ENCODE results near the gene TBXAS1. TPM values are rescaled to one million over a fixed set of nuclear protein-coding genes. Genes with fewer than 3 reads are reported as not detected.

TBXAS1 gene
- total and polyA plus RNA-seq, 2 donors (not counting 3 experiments of a cell fraction or from before 2014, with no cell fraction given) = 2.1 to 4.3 TPM

DNA sequence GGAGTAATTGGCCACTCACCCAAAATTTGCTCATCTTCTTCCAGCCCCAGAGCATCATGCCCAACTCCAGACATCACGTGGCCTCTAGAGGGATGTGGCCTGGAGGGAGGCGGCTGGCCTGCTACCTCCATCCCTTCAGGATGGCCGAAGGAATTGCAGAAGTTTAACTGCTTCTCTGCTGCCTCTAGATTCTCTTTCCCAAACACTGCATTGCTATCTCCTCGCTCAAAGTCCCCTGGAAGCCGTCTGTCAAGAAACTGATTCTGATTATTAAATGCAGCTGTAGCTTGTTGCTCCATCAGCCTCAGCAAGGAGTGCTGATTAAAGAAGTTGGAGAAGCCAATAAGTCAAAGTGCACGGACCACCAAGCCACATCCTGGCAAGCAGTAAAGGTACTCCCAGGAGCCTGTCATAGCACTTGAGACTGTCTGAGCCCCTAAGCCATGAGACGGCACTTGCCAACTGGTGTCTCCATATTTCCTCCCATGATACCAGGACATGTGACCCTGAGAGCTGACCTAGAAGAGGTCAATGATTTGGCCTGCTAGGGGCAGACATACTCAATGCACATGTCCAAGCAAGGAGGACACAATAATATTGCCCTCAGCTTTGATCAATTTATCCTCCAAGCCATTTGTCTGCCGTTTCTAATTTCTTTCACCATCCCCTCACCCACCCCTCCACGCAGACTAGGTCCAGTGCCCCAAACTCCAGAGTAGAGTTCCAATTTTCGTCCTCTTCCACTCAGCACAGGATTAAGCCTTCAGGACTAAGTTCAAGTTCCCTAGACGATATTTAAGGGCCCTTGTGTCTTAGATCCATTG is 84.2 kb downstream of the TBXAS1 start:
- no peak for FAIRE-seq
- Histone ChIP-seq H3K9me3 (replicated peaks; ENCODE audit: control insufficient read depth, insufficient read depth, low read length) (no peaks in the 10 kb centered on the region), H2AFZ (ENCODE audit: low read depth, low read length) (no peak overlapping the region), H3K4me1 (ENCODE audit: control insufficient read depth, extremely low read depth, insufficient read depth, low read length) (peaks cover 35% of the 10 kb centered on the region), H3K36me3 (ENCODE audit: control insufficient read depth in 2 of 2, extremely low read depth in 1 of 2, insufficient read depth in 2 of 2, low read length in 2 of 2) (no peaks in the 10 kb centered on the region), H3K4me2 (ENCODE audit: insufficient read depth, low read length) (no peak overlapping the region), H3K9me1 (replicated peaks; ENCODE audit: control insufficient read depth, extremely low read depth, insufficient read depth, low read length) (no peaks in the 10 kb centered on the region), H3K27ac (ENCODE audit: insufficient read depth, low read depth, low read length) (no peak overlapping the region), H3K27me3 (ENCODE audit: control insufficient read depth in 2 of 2, insufficient read depth in 2 of 2, low read length in 2 of 2) (no peaks in the 10 kb centered on the region), H3K79me2 (ENCODE audit: control insufficient read depth, insufficient read depth, low read length) (no peaks in the 10 kb centered on the region), H3K9ac (replicated peaks; ENCODE audit: extremely low read depth, insufficient read depth, low read length) (no peak overlapping the region), H3K4me3 (replicated peaks in 1 of 3; ENCODE audit: insufficient read depth in 1 of 3, low read depth in 1 of 3, low read length in 3 of 3) (no peak overlapping the region), H4K20me1 (replicated peaks; ENCODE audit: control insufficient read depth, extremely low read depth, insufficient read depth, low read length) (no peaks in the 10 kb centered on the region)
- DNase-seq (ENCODE audit: low read depth, low spot score) = no peak
- ChIA-PET POLR2A (no interaction called here), CTCF (interaction anchor here (1.3 kb wide), 1 partner anchor 12 kb away, joined by 5 read pairs; no protein-coding TSS in a partner anchor)
- TF ChIP-seq JUN (IDR thresholded peaks at IDR 0.05; ENCODE audit: borderline replicate concordance, insufficient read depth, insufficient read length, low read depth) = no peak
- TF ChIP-seq EZH2 (IDR thresholded peaks at IDR 0.05; ENCODE audit: borderline replicate concordance, low read depth, low read length, severe bottlenecking) = no peak
- BruUV-seq (replicated peaks) = no TSS peak
- dilution Hi-C loops (cut with MboI; ENCODE audit: extremely low pct_ligation_motif_present, low sequenced_read_pairs) (no loop called here), intact Hi-C loops (cut with micrococcal nuclease) (no loop called here)

DNA sequence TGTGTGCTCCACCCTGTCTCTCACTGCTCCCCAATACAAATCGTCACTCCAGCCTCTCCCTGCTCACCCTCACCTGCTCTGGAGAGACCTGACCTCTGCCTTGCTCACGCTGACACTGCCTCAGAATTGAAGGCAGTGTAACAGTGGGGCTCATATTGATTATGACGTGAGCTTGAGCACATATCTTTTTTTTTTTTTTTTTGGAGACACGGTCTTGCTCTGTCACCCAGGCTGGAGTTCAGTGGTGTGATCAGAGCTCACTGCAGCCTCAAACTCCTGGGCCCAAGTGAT is 84.7 kb downstream of the TBXAS1 start:
- DNase-seq (ENCODE audit: low read depth, low spot score) (no peak), FAIRE-seq (no peak)
- Histone ChIP-seq H3K79me2 (ENCODE audit: control insufficient read depth, insufficient read depth, low read length) (no peaks in the 10 kb centered on the region), H3K9me1 (replicated peaks; ENCODE audit: control insufficient read depth, extremely low read depth, insufficient read depth, low read length) (no peaks in the 10 kb centered on the region), H3K27me3 (ENCODE audit: control insufficient read depth in 2 of 2, insufficient read depth in 2 of 2, low read length in 2 of 2) (no peaks in the 10 kb centered on the region), H3K4me1 (ENCODE audit: control insufficient read depth, extremely low read depth, insufficient read depth, low read length) (peaks cover 33% of the 10 kb centered on the region), H3K4me3 (replicated peaks in 1 of 3; ENCODE audit: insufficient read depth in 1 of 3, low read depth in 1 of 3, low read length in 3 of 3) (no peak overlapping the region), H3K9me3 (replicated peaks; ENCODE audit: control insufficient read depth, insufficient read depth, low read length) (no peaks in the 10 kb centered on the region), H3K27ac (ENCODE audit: insufficient read depth, low read depth, low read length) (no peak overlapping the region), H3K9ac (replicated peaks; ENCODE audit: extremely low read depth, insufficient read depth, low read length) (no peak overlapping the region), H3K36me3 (ENCODE audit: control insufficient read depth in 2 of 2, extremely low read depth in 1 of 2, insufficient read depth in 2 of 2, low read length in 2 of 2) (no peaks in the 10 kb centered on the region), H4K20me1 (replicated peaks; ENCODE audit: control insufficient read depth, extremely low read depth, insufficient read depth, low read length) (no peaks in the 10 kb centered on the region), H3K4me2 (ENCODE audit: insufficient read depth, low read length) (no peak overlapping the region), H2AFZ (ENCODE audit: low read depth, low read length) (no peak overlapping the region)
- POLR2A ChIA-PET = no interaction called here
- dilution Hi-C loops (cut with MboI; ENCODE audit: extremely low pct_ligation_motif_present, low sequenced_read_pairs) = no loop called here
- intact Hi-C loops (cut with micrococcal nuclease) = no loop called here
- CTCF ChIA-PET = interaction anchor here (1.3 kb wide), 1 partner anchor 13 kb away, joined by 5 read pairs; no protein-coding TSS in a partner anchor
- BruUV-seq (replicated peaks) = no TSS peak
- TF ChIP-seq EZH2 (IDR thresholded peaks at IDR 0.05; ENCODE audit: borderline replicate concordance, low read depth, low read length, severe bottlenecking) (no peak), FOS (IDR thresholded peaks at IDR 0.05; ENCODE audit: borderline replicate concordance, insufficient read depth, low read length) (no peak), MYC (IDR thresholded peaks at IDR 0.05; ENCODE audit: low read depth, low read length) (no peak)
- TF ChIP-seq, protein P1, sequence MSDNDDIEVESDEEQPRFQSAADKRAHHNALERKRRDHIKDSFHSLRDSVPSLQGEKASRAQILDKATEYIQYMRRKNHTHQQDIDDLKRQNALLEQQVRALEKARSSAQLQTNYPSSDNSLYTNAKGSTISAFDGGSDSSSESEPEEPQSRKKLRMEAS (IDR thresholded peaks at IDR 0.05; ENCODE audit: insufficient read depth, insufficient read length) = no peak
